HG03565 (cell line): ENCODE measurements around the gene STX8.

Source experiments
- ATAC-seq: cut with Tn5 transposase; IDR thresholded peaks from one replicate; pipeline ENCODE4 v1.9.1; 2021; ENCODE audit warnings: mild to moderate bottlenecking, moderate library complexity; ENCODE audit not compliant: unreplicated experiment

STX8 gene

GRCh38 chr17:9230346-9230745 lies 345.3 kb downstream of the STX8 start:
- ATAC-seq: no peak

GRCh38 chr17:9229826-9230201 lies 345.8 kb downstream of the STX8 start:
- no peak for ATAC-seq

- no peak for ATAC-seq
Observed at GRCh38 chr17:9229160-9229825, 346.3 kb downstream of the STX8 start.

- no peak for ATAC-seq
Observed at GRCh38 chr17:9228408-9229159, 347.0 kb downstream of the STX8 start.

GRCh38 chr17:9227819-9228407 lies 347.7 kb downstream of the STX8 start:
- no peak for ATAC-seq

- ATAC-seq: no peak
Observed at GRCh38 chr17:9226794-9227135, 348.9 kb downstream of the STX8 start.

GRCh38 chr17:9226130-9226793 lies 349.4 kb downstream of the STX8 start:
- no peak for ATAC-seq

GRCh38 chr17:9225305-9226101 lies 350.1 kb downstream of the STX8 start:
- no peak for ATAC-seq

- ATAC-seq: no peak
Observed at GRCh38 chr17:9224485-9224884, 351.1 kb downstream of the STX8 start.

- no peak for ATAC-seq
Observed at GRCh38 chr17:9223531-9223930, 352.1 kb downstream of the STX8 start.

GRCh38 chr17:9221922-9222180 lies 353.8 kb downstream of the STX8 start:
- no peak for ATAC-seq

GRCh38 chr17:9221147-9221921 lies 354.3 kb downstream of the STX8 start:
- ATAC-seq: no peak

- ATAC-seq: no peak
Observed at GRCh38 chr17:9220398-9221146, 355.0 kb downstream of the STX8 start.

- no peak for ATAC-seq
Observed at GRCh38 chr17:9219631-9220397, 355.8 kb downstream of the STX8 start.

GRCh38 chr17:9218911-9219310 lies 356.7 kb downstream of the STX8 start:
- no peak for ATAC-seq

- no peak for ATAC-seq
Observed at GRCh38 chr17:9218064-9218635, 357.5 kb downstream of the STX8 start.

- ATAC-seq: no peak
Observed at GRCh38 chr17:9217151-9218056, 358.2 kb downstream of the STX8 start.

GRCh38 chr17:9215465-9215864 lies 360.2 kb downstream of the STX8 start:
- ATAC-seq: no peak
